OCI-LY3 (cell line): ENCODE results near the gene ZYX.

Experiments
- CTCF ChIP-seq: fragments of 200-600, 300-600 bp; sonication (generic); IDR thresholded peaks from 2 replicates; pipeline ENCODE4 v1.5.1; 2014; ENCODE audit warnings: antibody characterized with exemption, low read length, low read depth
- EZH2phosphoT487 ChIP-seq: fragments of 200-600 bp; shearing (Covaris generic); IDR thresholded peaks from 2 replicates; pipeline ENCODE4 v1.6.1; 2018; ENCODE audit warnings: antibody characterized with exemption, mixed run types, low read depth

DNA sequence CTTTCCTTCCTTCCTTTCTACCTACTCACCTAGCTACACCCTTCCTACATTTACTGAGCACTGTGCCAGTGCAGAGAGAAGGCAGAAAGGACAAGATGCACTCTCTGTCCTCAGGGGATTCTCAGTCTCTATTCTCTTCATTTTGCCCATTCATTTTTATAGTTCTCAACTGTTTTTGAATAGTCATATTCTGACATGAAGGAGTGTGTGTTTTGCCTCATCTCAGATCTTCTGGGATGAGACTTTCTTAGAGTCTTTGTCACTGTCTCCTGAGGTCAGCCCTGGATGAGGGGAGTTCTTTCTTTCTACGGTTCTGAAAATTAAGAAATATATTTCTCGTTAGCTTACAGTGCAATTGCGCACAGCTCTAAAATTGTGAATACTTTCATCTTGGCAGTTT lies 43.9 kb upstream of the ZYX start:
- TF ChIP-seq CTCF, result no peak
- no peak for TF ChIP-seq EZH2phosphoT487
